GM19397 (cell line): ENCODE measurements around the gene CCR5.

ENCODE experiments used
- ATAC-seq: cut with Tn5 transposase; IDR thresholded peaks from one replicate; pipeline ENCODE4 v1.9.1; 2021; ENCODE audit warnings: mild to moderate bottlenecking, moderate library complexity; ENCODE audit not compliant: unreplicated experiment

The CCR5 gene

GRCh38 chr3:46358466-46358865 is 12.3 kb upstream of the CCR5 start:
- ATAC-seq, result no peak

GRCh38 chr3:46359733-46360493 is 10.8 kb upstream of the CCR5 start:
- no peak for ATAC-seq

GRCh38 chr3:46360907-46361306 is 9.8 kb upstream of the CCR5 start:
- no peak for ATAC-seq

- no peak for ATAC-seq
Measured at GRCh38 chr3:46361408-46362283, 9.1 kb upstream of the CCR5 start.

GRCh38 chr3:46365041-46365440 is 5.7 kb upstream of the CCR5 start:
- no peak for ATAC-seq

GRCh38 chr3:46365737-46366524 is 4.8 kb upstream of the CCR5 start:
- ATAC-seq, result no peak

GRCh38 chr3:46367811-46368210 is 2.9 kb upstream of the CCR5 start:
- no peak for ATAC-seq

- ATAC-seq, result no peak
Measured at GRCh38 chr3:46368569-46368968, 2.2 kb upstream of the CCR5 start.

GRCh38 chr3:46369151-46369550 is 1.6 kb upstream of the CCR5 start:
- no peak for ATAC-seq

GRCh38 chr3:46369675-46370132 is 1.0 kb upstream of the CCR5 start:
- no peak for ATAC-seq

GRCh38 chr3:46371519-46372340 is 984 bp downstream of the CCR5 start:
- no peak for ATAC-seq

GRCh38 chr3:46372492-46373359 is 2.0 kb downstream of the CCR5 start:
- no peak for ATAC-seq

- ATAC-seq, result no peak
Measured at GRCh38 chr3:46374755-46375154, 4.0 kb downstream of the CCR5 start.

- no peak for ATAC-seq
Measured at GRCh38 chr3:46375218-46375617, 4.5 kb downstream of the CCR5 start.

- ATAC-seq, result no peak
Measured at GRCh38 chr3:46375814-46376213, 5.1 kb downstream of the CCR5 start.

- no peak for ATAC-seq
Measured at GRCh38 chr3:46378426-46378942, 7.7 kb downstream of the CCR5 start.

- ATAC-seq, result no peak
Measured at GRCh38 chr3:46380471-46381221, 9.9 kb downstream of the CCR5 start.

GRCh38 chr3:46381625-46382024 is 10.9 kb downstream of the CCR5 start:
- ATAC-seq, result no peak
